Type B pancreatic cell (in vitro differentiated cells): ENCODE measurements around the gene DOK3. TPM values are rescaled to one million over a fixed set of nuclear protein-coding genes. Genes with fewer than 3 reads are reported as not detected.
"Not testable (repeated sequence)": the region's sequence is repeated elsewhere in the genome, so short reads cannot be mapped to it uniquely, and the experiment has no call there.

Source experiments
- DNase-seq: peaks from one replicate; pipeline ENCODE4 v3.0.0; 2021; ENCODE audit warnings: mixed read lengths; ENCODE audit not compliant: unreplicated experiment; ENCODE audit errors: extremely low spot score
- H3K27ac Mint-ChIP-seq: 2 replicates; pipeline ENCODE4 v1.8.0; 2021; ENCODE audit warnings: mild to moderate bottlenecking, mixed read lengths
- H3K27me3 Mint-ChIP-seq: 2 replicates; pipeline ENCODE4 v1.8.0; 2021; ENCODE audit warnings: mixed read lengths
- H3K36me3 Mint-ChIP-seq: 2 replicates; pipeline ENCODE4 v1.8.0; 2021; ENCODE audit warnings: mixed read lengths
- H3K4me1 Mint-ChIP-seq: one replicate; pipeline ENCODE4 v1.8.0; 2021; ENCODE audit warnings: mixed read lengths; ENCODE audit not compliant: unreplicated experiment
- H3K4me3 Mint-ChIP-seq: 2 replicates; pipeline ENCODE4 v1.8.0; 2021; ENCODE audit warnings: mild to moderate bottlenecking, mixed read lengths
- H3K9me3 Mint-ChIP-seq: 2 replicates; pipeline ENCODE4 v1.8.0; 2021; ENCODE audit warnings: mixed read lengths
- total RNA-seq: library from RNA; stranded (reverse); gene quantifications from 2 replicates; pipeline ENCODE4 v1.2.1, GENCODE V29; 2021; ENCODE audit warnings: low replicate concordance
- TF ChIP-seq, protein P1 (sequence below): fragments of 200-600 bp; sonication (generic); conservative IDR thresholded peaks from 2 replicates; pipeline ENCODE4 v1.5.0; 2021; ENCODE audit warnings: antibody characterized with exemption, mild to moderate bottlenecking

DOK3 gene
- total RNA-seq, 1 donor from 2014 or later: 6.9 TPM

DNA sequence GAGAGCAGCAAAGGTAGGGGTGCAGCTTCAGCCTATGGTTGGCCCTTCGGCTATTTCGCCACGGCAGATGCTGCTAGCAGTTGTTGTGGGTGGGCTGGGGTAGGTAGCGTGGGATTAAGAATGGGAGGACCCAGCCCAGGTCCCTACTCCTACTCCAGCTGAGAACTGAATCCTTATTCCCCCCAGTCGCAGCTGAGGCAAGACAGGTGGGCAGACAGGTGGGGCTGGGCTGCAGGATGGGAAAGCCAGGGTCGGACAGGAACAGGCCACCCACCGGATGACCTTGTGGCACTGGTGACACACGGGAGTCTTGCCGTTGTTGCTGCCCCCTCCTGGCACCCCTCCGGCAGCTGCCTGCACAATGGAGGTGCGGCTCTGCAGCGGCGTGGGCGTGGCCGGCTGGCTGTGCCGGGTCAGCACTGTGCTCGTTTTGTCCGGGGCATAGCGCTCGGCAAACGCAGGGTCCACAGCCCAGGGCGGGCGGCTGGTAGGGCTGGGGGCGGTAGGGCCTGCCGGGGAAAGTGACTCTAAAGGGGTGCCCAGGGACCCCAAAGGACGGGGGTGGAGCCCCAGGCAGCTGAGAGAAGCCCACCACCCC is 20.4 kb downstream of the DOK3 start:
- no peaks in the 10 kb centered on the region for H3K27me3 Mint-ChIP-seq
- no peaks in the 10 kb centered on the region for H3K9me3 Mint-ChIP-seq
- TF ChIP-seq, protein P1, sequence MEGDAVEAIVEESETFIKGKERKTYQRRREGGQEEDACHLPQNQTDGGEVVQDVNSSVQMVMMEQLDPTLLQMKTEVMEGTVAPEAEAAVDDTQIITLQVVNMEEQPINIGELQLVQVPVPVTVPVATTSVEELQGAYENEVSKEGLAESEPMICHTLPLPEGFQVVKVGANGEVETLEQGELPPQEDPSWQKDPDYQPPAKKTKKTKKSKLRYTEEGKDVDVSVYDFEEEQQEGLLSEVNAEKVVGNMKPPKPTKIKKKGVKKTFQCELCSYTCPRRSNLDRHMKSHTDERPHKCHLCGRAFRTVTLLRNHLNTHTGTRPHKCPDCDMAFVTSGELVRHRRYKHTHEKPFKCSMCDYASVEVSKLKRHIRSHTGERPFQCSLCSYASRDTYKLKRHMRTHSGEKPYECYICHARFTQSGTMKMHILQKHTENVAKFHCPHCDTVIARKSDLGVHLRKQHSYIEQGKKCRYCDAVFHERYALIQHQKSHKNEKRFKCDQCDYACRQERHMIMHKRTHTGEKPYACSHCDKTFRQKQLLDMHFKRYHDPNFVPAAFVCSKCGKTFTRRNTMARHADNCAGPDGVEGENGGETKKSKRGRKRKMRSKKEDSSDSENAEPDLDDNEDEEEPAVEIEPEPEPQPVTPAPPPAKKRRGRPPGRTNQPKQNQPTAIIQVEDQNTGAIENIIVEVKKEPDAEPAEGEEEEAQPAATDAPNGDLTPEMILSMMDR: no peak
- no peak overlapping the region for H3K27ac Mint-ChIP-seq
- no peak for DNase-seq
- no peak overlapping the region for H3K4me3 Mint-ChIP-seq
- H3K36me3 Mint-ChIP-seq: peaks cover 16% of the 10 kb centered on the region
- peaks cover 19% of the 10 kb centered on the region for H3K4me1 Mint-ChIP-seq

DNA sequence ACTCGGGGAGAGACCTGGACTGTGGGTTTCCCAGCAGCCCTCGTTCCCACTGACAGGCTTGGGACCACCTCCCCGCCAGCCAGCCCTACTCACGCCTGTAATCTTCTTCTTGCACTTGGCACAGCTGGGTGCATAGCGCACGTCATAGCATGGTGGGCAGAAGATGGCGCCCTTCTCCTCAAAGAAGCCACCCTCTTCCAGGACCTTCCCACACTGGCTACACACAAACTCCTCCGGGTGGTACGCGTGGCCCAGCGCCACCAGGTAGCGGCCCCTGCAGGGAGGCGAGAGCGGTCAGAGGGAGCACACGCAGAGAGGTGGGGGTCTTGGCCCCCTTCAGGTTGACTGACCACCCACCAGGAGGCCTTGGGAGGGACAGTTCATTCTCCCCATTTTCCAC is 21.7 kb downstream of the DOK3 start:
- no peak for DNase-seq
- peaks cover 17% of the 10 kb centered on the region for H3K4me1 Mint-ChIP-seq
- H3K9me3 Mint-ChIP-seq: no peaks in the 10 kb centered on the region
- peak overlapping the region; percentile 23 for H3K27ac Mint-ChIP-seq
- H3K36me3 Mint-ChIP-seq: peaks cover 14% of the 10 kb centered on the region
- H3K27me3 Mint-ChIP-seq: no peaks in the 10 kb centered on the region
- no peak overlapping the region for H3K4me3 Mint-ChIP-seq
- TF ChIP-seq, protein P1: no peak

DNA sequence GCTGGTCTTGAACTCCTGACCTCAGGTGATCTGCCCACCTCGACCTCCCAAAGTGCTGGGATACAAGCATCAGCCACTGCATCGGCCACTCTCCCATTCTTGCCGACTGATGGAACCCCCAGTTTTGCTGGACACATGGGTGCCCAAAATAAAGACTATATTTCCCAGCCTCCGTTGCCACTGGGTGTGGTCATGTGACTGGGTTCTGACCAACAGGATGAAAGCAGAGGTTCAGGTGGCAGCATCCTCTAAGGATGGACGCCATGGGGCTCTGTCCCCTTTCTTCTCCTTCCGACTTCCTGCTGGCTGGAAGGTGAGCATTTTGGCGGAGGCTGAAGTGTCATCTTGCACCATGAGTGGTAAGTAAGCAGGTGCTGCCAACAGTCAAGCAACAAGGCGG is 22.5 kb downstream of the DOK3 start:
- Mint-ChIP-seq H3K36me3 (peaks cover 9% of the 10 kb centered on the region), H3K9me3 (no peaks in the 10 kb centered on the region), H3K4me3 (no peak overlapping the region), H3K4me1 (peaks cover 11% of the 10 kb centered on the region), H3K27ac (no peak overlapping the region), H3K27me3 (no peaks in the 10 kb centered on the region)
- no peak for DNase-seq
- TF ChIP-seq, protein P1: no peak

DNA sequence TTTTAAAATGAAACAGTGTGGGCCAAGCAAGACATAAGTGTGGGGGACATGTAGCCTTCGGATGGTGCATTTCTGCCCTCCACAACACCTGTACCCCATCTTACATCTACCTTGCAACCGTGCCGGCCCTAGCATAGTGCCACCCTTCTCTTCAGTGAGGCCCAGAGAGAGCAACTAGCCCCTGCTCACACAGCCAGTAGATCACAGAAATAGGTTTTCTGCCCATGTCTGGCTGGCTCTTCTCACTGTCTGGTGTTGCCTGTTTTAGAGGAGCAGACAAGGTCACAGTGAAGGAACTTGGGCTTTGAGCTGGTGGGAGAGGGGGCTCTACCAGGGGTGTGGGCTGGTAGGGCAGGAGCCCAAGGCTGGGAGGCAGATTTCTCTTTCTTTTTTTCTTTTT is 23.4 kb downstream of the DOK3 start:
- Mint-ChIP-seq H3K27me3 (no peaks in the 10 kb centered on the region), H3K4me1 (peaks cover 11% of the 10 kb centered on the region), H3K27ac (no peak overlapping the region), H3K4me3 (no peak overlapping the region), H3K36me3 (peaks cover 9% of the 10 kb centered on the region), H3K9me3 (no peaks in the 10 kb centered on the region)
- TF ChIP-seq, protein P1: no peak
- DNase-seq: no peak

DNA sequence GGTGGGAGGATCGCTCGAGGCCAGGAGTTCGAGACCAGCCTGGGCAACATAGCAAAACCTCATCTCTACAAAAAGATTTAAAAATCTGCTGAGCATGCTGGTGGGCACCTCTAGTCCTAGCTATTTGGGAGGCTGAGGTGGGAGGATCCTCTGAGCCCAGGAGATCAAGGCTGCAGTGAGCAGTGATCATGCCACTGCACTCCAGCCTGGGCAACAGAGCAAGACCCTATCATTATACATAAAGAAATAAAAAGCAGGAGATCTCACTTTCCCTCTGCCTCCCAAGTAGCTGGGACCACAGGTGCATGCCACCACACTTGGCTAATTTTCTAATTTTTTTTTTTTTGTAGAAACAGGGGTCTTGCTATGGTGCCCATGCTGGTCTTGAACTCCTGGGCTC is 23.9 kb downstream of the DOK3 start:
- H3K36me3 Mint-ChIP-seq, DNase-seq, H3K4me3 Mint-ChIP-seq, H3K27ac Mint-ChIP-seq, H3K27me3 Mint-ChIP-seq, H3K9me3 Mint-ChIP-seq: not testable (repeated sequence)
- peaks cover 11% of the 10 kb centered on the region for H3K4me1 Mint-ChIP-seq

DNA sequence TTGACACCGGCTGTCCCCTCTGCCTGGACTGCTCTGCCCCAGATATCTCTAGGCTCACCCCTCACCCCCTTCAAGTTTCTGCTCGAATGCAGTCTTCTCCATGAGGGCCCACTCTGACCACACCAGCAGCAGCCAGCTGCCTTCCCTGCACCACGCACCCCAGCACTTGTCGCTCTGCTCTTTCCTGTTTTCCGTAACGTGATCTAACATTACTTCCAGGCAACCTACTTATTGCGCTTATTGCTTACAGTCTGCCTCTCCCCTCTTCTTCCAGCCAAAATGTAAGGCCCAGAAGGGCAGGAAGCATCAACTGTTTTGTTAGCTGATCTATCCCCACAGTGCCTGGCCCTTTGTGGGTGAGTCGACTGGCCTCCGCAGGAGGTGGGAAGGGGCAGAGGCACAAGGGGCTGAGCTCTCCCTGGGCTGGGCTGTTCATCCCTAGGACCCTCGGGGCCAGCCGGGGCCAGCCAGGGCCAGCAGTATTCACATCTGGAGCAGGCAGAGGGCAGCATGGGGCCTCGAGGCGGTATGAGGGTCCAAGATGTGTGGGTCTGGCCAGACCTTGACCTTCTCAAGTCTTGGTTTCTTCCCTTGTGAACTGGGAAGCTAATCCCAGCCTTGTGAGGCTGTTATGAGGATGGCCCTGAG is 24.6 kb downstream of the DOK3 start:
- Mint-ChIP-seq H3K27me3 (no peaks in the 10 kb centered on the region), H3K27ac (no peak overlapping the region), H3K36me3 (peaks cover 9% of the 10 kb centered on the region), H3K4me3 (peak overlapping the region; percentile 25), H3K9me3 (no peaks in the 10 kb centered on the region), H3K4me1 (peaks cover 13% of the 10 kb centered on the region)
- TF ChIP-seq, protein P1: no peak
- DNase-seq: no peak
